Mesothelial cell of epicardium (in vitro differentiated cells): ENCODE results near the gene GPR155. TPM values are rescaled to one million over a fixed set of nuclear protein-coding genes. Genes with fewer than 3 reads are reported as not detected.

Experiments used
- DNase-seq, 2 experiments: peaks; one replicate each; pipeline ENCODE4 v3.0.0; 2021; ENCODE audit warnings: low spot score in 2 of 2; ENCODE audit not compliant: unreplicated experiment in 2 of 2
- H3K27ac Mint-ChIP-seq: 2 replicates; pipeline ENCODE4 v1.8.0; 2021; ENCODE audit warnings: mixed read lengths
- H3K27me3 Mint-ChIP-seq: 2 replicates; pipeline ENCODE4 v1.8.0; 2021; ENCODE audit warnings: low read depth, mixed read lengths
- H3K36me3 Mint-ChIP-seq: 2 replicates; pipeline ENCODE4 v1.8.0; 2021; ENCODE audit warnings: mixed read lengths
- H3K4me1 Mint-ChIP-seq: 2 replicates; pipeline ENCODE4 v1.8.0; 2021; ENCODE audit warnings: mixed read lengths
- H3K4me3 Mint-ChIP-seq: 2 replicates; pipeline ENCODE4 v1.8.0; 2021; ENCODE audit warnings: mild to moderate bottlenecking, moderate library complexity, mixed read lengths
- H3K9me3 Mint-ChIP-seq: 2 replicates; pipeline ENCODE4 v1.8.0; 2021; ENCODE audit warnings: mixed read lengths
- total RNA-seq: library from RNA; stranded (reverse); gene quantifications from 3 replicates; pipeline ENCODE4 v1.2.1, GENCODE V29; 2021
- TF ChIP-seq, protein P1 (sequence below): fragments of 200-600 bp; sonication (generic); IDR thresholded peaks from one replicate; pipeline ENCODE4 v1.5.0; 2021; ENCODE audit warnings: antibody characterized with exemption; ENCODE audit not compliant: unreplicated experiment

The GPR155 gene
- total RNA-seq, 1 donor from 2014 or later: 4.4 TPM

DNA sequence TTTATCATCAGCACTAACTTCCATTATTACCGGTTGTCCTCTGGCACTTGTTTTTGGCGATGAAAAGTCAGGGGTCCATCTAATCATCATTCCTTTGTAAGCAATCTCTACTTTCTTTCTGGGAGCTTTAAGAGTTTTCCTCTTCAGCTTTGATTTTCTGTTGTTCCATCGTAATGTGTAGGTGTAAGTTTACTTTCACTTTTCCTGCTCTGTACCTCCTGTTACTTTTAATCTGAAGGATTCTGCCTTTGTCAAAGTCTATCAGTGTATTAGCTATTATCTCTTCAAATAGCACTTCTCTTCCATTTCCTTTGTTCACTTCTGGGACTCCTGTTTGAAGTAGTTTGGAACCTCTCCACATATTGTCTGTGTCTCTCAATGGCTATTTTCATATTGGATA, 25.5 kb upstream of the GPR155 start:
- DNase-seq: no peak
- TF ChIP-seq, protein P1, sequence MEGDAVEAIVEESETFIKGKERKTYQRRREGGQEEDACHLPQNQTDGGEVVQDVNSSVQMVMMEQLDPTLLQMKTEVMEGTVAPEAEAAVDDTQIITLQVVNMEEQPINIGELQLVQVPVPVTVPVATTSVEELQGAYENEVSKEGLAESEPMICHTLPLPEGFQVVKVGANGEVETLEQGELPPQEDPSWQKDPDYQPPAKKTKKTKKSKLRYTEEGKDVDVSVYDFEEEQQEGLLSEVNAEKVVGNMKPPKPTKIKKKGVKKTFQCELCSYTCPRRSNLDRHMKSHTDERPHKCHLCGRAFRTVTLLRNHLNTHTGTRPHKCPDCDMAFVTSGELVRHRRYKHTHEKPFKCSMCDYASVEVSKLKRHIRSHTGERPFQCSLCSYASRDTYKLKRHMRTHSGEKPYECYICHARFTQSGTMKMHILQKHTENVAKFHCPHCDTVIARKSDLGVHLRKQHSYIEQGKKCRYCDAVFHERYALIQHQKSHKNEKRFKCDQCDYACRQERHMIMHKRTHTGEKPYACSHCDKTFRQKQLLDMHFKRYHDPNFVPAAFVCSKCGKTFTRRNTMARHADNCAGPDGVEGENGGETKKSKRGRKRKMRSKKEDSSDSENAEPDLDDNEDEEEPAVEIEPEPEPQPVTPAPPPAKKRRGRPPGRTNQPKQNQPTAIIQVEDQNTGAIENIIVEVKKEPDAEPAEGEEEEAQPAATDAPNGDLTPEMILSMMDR: no peak
- peaks cover 21% of the 10 kb centered on the region for H3K36me3 Mint-ChIP-seq
- no peak overlapping the region for H3K4me3 Mint-ChIP-seq
- peaks cover 62% of the 10 kb centered on the region for H3K9me3 Mint-ChIP-seq
- no peaks in the 10 kb centered on the region for H3K4me1 Mint-ChIP-seq
- H3K27ac Mint-ChIP-seq: no peak overlapping the region
- no peaks in the 10 kb centered on the region for H3K27me3 Mint-ChIP-seq

DNA sequence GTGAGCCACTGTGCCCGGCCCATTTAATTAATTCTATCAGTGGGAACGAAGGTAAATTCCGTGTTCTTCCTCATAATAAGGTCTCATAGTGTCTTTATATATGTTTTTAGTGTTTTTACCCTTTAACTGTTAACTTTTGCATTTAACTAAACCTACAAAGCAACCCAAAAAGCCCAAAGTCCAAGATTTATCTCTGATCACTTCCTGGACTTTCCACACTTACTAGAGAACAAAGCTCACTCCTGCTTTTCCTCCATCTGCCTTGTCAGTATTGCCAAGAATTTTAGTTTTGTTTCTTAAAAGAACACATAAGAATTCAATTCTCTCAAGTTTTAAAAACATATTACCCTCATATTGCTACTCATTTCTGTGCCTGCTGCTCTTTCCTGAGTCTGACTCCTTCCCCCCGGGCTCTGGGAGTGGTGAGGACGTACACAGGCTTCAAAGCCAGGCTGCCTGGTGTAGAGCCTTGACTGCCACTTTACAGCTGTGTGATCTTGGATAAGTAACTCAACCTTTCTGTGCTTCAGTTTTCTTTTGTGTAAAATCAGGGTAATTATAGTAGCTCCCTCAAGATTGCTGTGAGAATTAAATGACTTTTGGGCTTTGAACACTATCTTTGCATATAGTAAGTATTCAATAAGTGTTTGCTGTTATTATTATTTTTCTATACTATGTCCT, 24.9 kb upstream of the GPR155 start:
- peaks cover 64% of the 10 kb centered on the region for H3K9me3 Mint-ChIP-seq
- H3K27me3 Mint-ChIP-seq: no peaks in the 10 kb centered on the region
- H3K4me3 Mint-ChIP-seq: no peak overlapping the region
- H3K27ac Mint-ChIP-seq: no peak overlapping the region
- H3K36me3 Mint-ChIP-seq: peaks cover 21% of the 10 kb centered on the region
- H3K4me1 Mint-ChIP-seq: no peaks in the 10 kb centered on the region
- DNase-seq: no peak
- TF ChIP-seq, protein P1: no peak

DNA sequence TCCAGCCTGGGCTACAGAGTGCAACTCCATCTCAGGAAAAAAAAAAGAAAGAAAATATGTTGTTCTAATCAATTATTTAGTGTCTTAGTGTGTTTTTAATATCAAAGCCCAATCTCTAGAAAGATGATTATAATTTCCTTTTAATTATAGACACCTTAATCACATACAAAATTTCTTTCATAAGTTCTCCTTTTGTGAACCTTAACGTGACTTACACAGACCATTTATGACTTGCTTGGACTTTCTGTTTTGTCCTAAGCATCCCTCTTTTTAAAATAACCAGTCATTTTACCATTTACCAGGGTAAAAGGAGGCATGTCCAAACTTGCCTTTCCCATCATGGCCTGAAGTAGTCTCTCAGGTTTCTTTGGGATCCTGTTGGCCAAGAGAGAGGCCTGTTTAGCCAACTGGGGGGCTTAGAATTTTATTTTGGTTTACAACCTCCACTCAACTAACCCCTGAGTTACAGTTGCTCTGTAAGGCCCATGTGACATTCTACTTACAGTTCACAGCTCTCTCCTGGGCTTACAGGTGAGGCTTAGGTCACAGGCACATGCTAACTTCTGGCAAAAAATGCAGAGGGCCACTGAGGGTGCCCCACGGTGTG, 23.9 kb upstream of the GPR155 start:
- H3K27ac Mint-ChIP-seq: no peak overlapping the region
- TF ChIP-seq, protein P1: no peak
- peaks cover 19% of the 10 kb centered on the region for H3K36me3 Mint-ChIP-seq
- H3K4me3 Mint-ChIP-seq: no peak overlapping the region
- DNase-seq: no peak
- no peaks in the 10 kb centered on the region for H3K27me3 Mint-ChIP-seq
- H3K4me1 Mint-ChIP-seq: no peaks in the 10 kb centered on the region
- H3K9me3 Mint-ChIP-seq: peaks cover 57% of the 10 kb centered on the region

DNA sequence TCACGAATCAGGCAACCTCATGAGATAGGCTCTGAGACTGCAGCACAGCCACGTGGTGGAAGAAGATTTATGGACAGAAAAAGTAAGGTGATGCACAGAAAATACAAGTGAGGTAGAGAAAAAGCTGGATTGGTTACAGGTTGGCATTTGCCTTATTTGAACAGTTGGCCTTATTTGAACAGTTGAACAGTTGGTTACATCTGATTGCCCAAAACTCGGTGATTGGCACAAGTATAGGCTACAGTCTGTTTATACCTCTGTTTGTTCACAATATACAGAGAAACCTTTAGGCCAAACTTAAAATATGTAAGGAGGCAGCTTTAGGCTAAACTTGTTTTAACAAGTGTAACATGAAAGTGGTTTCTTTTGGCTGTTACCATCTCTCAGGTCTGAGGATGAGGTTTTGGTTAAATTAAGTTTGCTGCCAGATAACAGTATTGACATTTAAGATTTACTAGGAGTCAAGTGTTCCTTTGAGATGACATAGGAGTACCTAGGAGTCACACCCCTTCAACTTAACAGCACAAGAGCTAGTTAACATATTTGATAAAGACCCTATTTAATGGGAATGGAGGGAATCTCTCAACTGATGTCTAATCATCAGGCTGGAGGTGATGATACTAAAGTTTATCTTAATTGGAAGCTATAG, 16.5 kb upstream of the GPR155 start:
- TF ChIP-seq, protein P1: no peak

DNA sequence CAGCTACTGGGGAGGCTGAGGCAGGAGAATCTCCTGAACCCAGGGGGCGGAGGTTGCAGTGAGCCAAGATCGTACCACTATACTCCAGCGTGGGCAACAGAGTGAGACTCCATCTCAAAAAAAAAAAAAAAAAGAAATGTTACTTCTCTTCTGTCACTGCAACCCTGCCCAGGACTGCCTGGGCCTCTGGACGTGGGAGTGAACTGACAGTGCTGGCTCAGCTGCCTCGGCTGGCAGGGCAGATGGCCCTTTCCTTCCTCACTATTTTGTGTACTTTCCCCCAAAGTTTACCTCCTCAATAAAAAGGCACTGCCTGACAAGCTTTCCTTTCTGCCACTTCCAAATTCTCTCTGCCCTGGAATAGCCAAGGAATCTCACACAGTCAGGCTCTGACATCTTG, 12.5 kb upstream of the GPR155 start:
- DNase-seq: no peak
- Mint-ChIP-seq H3K4me1 (peaks cover 10% of the 10 kb centered on the region), H3K27ac (no peak overlapping the region), H3K27me3 (peaks cover 2% of the 10 kb centered on the region), H3K4me3 (no peak overlapping the region), H3K9me3 (no peaks in the 10 kb centered on the region), H3K36me3 (no peaks in the 10 kb centered on the region)
- TF ChIP-seq, protein P1: no peak

More for the DNA sequence above, 16.5 kb upstream of the GPR155 start:
- Mint-ChIP-seq H3K9me3 (peaks cover 13% of the 10 kb centered on the region), H3K4me3 (no peak overlapping the region), H3K27me3 (peaks cover 2% of the 10 kb centered on the region), H3K36me3 (no peaks in the 10 kb centered on the region), H3K4me1 (no peaks in the 10 kb centered on the region), H3K27ac (no peak overlapping the region)
- no peak for DNase-seq
